BJ (cell line): ENCODE results near the gene CDK19. TPM values are rescaled to one million over a fixed set of nuclear protein-coding genes. Genes with fewer than 3 reads are reported as not detected.

ENCODE experiments used
- CTCF ChIA-PET: fragments of 350-600 bp; formaldehyde crosslinking; extraction: SDS; loops from one replicate; lab custom pipeline; 2021; ENCODE audit warnings: antibody characterized with exemption, inconsistent platforms; lab: Yijun Ruan, JAX
- POLR2A ChIA-PET: fragments of 300-600 bp; sonication (Branson Sonifier 250); formaldehyde crosslinking; extraction: SDS; loops from one replicate; lab custom pipeline; 2021; ENCODE audit warnings: antibody characterized with exemption; lab: Charles Lee
- DNase-seq: peaks from one replicate; pipeline ENCODE4 v3.0.0-alpha.2; 2011; ENCODE audit warnings: low read depth
- H3K27me3 ChIP-seq: 2 replicates; pipeline ENCODE4 v1.6.0; 2011; ENCODE audit warnings: low read length; ENCODE audit not compliant: control insufficient read depth, insufficient read depth
- H3K36me3 ChIP-seq: 2 replicates; pipeline ENCODE4 v1.5.1; 2011; ENCODE audit warnings: low read length; ENCODE audit not compliant: control insufficient read depth, insufficient read depth
- H3K4me3 ChIP-seq: 2 replicates; pipeline ENCODE4 v1.5.1; 2011; ENCODE audit warnings: low read depth, mild to moderate bottlenecking, control low read depth, low read length
- polyA plus RNA-seq: library from polyadenylated mRNA; depleted of rRNA; stranded (reverse); fragments of >200 nt; gene quantifications from 2 replicates; pipeline ENCODE4 v1.2.3, GENCODE V29; 2011
- TF ChIP-seq, protein P1 (sequence below): IDR thresholded peaks from 2 replicates; pipeline ENCODE4 v1.5.1; 2011; ENCODE audit warnings: low read depth, mild to moderate bottlenecking, control low read depth, inconsistent platforms, low read length, moderate library complexity; ENCODE audit not compliant: insufficient read depth

The CDK19 gene
- polyA plus RNA-seq, 1 experiment: 11.5 TPM

DNA sequence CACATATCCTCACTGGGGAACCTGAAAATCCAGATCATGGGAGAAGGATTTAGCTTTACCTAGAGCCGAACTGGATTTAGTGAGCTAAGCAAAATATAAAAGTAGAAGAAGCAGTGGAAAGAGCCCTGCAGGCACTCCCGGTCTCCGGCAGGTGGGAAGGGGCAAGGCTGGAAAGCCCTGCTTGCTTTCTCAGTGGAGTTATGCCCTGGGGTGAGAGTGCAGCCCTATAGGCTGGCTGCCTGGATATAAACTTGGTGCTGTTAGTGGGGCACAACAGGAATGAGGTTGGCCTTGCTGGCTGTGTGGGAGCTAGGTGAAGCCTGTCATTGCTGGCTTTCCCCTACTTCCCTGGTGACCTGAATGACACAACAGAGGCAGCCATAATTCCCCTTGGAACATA is 122.0 kb downstream of the CDK19 start:
- H3K36me3 ChIP-seq: no peaks in the 10 kb centered on the region
- POLR2A ChIA-PET: no interaction called here
- H3K4me3 ChIP-seq: no peak overlapping the region
- no peaks in the 10 kb centered on the region for H3K27me3 ChIP-seq
- DNase-seq: no peak
- CTCF ChIA-PET: interaction anchor here (0.9 to 1.6 kb wide), 3 partner anchors 11 to 185 kb away, joined by 3 to 5 read pairs (median 3); no protein-coding TSS in a partner anchor
- TF ChIP-seq, protein P1, sequence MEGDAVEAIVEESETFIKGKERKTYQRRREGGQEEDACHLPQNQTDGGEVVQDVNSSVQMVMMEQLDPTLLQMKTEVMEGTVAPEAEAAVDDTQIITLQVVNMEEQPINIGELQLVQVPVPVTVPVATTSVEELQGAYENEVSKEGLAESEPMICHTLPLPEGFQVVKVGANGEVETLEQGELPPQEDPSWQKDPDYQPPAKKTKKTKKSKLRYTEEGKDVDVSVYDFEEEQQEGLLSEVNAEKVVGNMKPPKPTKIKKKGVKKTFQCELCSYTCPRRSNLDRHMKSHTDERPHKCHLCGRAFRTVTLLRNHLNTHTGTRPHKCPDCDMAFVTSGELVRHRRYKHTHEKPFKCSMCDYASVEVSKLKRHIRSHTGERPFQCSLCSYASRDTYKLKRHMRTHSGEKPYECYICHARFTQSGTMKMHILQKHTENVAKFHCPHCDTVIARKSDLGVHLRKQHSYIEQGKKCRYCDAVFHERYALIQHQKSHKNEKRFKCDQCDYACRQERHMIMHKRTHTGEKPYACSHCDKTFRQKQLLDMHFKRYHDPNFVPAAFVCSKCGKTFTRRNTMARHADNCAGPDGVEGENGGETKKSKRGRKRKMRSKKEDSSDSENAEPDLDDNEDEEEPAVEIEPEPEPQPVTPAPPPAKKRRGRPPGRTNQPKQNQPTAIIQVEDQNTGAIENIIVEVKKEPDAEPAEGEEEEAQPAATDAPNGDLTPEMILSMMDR: no peak

DNA sequence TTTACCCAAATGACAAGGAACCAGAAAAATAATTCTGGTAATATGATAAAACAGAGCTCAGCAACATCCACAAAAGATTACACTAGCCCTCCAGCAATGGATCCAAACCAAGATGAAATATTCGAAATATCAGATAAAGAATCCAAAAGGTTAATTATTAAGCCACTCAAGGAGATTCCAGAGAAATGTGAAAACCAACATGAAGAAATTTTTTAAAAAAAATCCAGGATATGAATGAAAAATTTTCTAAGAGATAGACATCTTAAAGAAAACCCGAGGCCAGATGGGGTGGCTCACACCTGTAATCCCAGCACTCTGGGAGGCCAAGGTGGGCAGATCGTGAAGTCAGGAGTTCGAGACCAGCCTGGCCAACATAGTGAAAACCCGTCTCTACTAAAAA is 124.4 kb downstream of the CDK19 start:
- Histone ChIP-seq H3K36me3 (no peaks in the 10 kb centered on the region), H3K4me3 (no peak overlapping the region), H3K27me3 (no peaks in the 10 kb centered on the region)
- POLR2A ChIA-PET: no interaction called here
- TF ChIP-seq, protein P1: no peak
- no peak for DNase-seq
- CTCF ChIA-PET: no interaction called here

DNA sequence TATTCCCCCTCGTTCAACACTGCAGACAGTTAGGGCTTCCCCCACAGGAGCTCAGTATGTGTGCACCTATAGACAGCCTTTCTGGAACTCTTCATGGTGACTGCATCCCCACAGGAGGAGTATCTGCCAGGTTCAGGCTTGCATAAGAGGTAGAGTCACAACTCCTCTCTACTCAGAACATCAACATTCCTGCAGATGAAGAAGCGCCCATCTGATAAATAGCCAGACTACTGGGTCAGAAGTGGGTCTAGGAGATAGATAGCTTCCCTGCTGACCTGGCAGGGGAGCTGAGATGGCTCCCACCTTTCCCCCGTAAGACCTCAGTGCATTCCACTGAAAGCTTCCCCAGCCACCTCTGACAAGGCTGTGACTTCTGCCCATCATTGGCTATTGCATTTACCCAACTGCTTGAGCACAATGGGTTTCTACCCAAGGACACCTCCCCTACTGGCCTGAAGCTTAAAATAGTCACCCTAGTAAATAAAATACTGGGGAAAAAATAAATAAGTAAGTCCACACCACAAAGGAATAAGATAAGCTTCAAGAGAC is 125.1 kb downstream of the CDK19 start:
- POLR2A ChIA-PET: no interaction called here
- no peak overlapping the region for H3K4me3 ChIP-seq
- H3K36me3 ChIP-seq: no peaks in the 10 kb centered on the region
- no peaks in the 10 kb centered on the region for H3K27me3 ChIP-seq
- CTCF ChIA-PET: no interaction called here
- TF ChIP-seq, protein P1: no peak
- no peak for DNase-seq

DNA sequence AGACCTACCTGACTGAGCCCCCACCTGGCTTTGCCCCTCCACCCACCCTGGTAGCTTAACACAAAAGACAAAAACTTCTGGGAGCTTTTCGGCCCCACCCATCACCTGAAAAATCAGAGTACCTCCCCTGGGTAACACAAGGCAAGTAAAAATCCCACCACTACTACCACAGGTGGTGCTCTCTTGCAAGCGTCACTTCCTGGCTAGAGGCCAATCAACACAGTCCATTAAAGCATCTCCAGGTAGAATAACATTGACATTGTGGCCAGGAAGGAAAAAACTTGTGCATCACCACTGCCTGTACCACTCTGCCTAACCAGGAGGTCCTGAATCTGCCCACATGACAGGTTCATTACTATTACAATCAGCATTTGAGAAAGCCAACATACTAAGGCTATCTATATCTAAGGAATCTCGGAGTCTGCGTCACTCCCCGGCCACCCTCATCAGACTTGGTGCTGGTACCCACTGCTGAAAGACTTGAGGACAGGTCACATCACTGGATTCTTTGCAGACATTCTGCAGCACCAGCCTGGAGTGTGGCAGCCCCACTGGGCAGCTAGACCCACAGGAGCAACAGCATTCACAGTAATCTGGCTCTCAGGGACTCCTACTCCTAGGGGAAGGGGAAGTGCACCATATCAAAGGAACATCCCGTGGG is 125.9 kb downstream of the CDK19 start:
- H3K36me3 ChIP-seq: no peaks in the 10 kb centered on the region
- CTCF ChIA-PET: no interaction called here
- TF ChIP-seq, protein P1: no peak
- H3K27me3 ChIP-seq: no peaks in the 10 kb centered on the region
- DNase-seq: no peak
- no peak overlapping the region for H3K4me3 ChIP-seq
- POLR2A ChIA-PET: no interaction called here

DNA sequence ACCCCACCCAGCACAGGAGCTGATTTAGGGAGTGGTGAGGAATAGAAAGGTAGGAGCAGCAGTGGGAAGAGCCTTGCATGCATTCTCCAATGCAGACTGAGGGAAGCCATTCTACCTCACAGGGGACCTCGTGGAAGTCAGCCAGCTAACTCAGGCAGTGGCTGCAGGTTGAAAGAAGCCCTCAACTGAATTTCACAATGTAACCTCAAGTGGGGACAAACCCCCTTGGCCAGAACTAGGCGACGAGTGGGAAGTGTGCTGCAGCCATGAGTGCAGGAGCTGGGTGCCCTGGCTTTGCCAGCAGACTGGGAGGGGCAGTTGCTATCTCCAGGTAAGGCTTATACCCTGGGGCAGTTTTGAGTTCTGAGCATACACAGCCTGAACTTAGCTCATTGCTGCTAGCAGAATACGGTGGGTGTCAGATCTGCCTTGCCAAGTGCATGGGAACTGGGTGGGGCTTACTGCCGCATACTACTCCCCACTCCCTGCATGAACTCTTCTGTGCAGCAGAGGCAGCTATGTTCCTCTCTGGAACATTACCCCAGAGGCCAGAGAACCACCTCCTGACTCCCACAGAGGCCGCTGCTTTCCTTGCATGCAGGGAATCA is 126.5 kb downstream of the CDK19 start:
- H3K4me3 ChIP-seq: no peak overlapping the region
- CTCF ChIA-PET: interaction anchor here (0.7 kb wide), 1 partner anchor 311 kb away, joined by 3 read pairs; no protein-coding TSS in a partner anchor
- TF ChIP-seq, protein P1: no peak
- POLR2A ChIA-PET: no interaction called here
- H3K36me3 ChIP-seq: no peaks in the 10 kb centered on the region
- H3K27me3 ChIP-seq: no peaks in the 10 kb centered on the region
- DNase-seq: no peak
